Glutamatergic neuron (in vitro differentiated cells): Measurements from ENCODE around the gene CCR5AS.

ENCODE experiments used
- DNase-seq: peaks from one replicate; pipeline ENCODE4 v3.0.0; 2022
- H3K27ac Mint-ChIP-seq: one replicate; pipeline ENCODE4 v1.8.0; 2020; ENCODE audit warnings: mild to moderate bottlenecking, mixed read lengths, inconsistent platforms; ENCODE audit not compliant: unreplicated experiment
- H3K27me3 Mint-ChIP-seq: one replicate; pipeline ENCODE4 v1.8.0; 2020; ENCODE audit warnings: mild to moderate bottlenecking, moderate library complexity, mixed read lengths, inconsistent platforms; ENCODE audit not compliant: unreplicated experiment
- H3K36me3 Mint-ChIP-seq: one replicate; pipeline ENCODE4 v1.8.0; 2020; ENCODE audit warnings: mild to moderate bottlenecking, mixed read lengths, inconsistent platforms; ENCODE audit not compliant: unreplicated experiment
- H3K4me1 Mint-ChIP-seq: one replicate; pipeline ENCODE4 v1.8.0; 2020; ENCODE audit warnings: mild to moderate bottlenecking, low read depth, mixed read lengths, inconsistent platforms; ENCODE audit not compliant: unreplicated experiment
- H3K4me3 Mint-ChIP-seq: one replicate; pipeline ENCODE4 v1.8.0; 2020; ENCODE audit warnings: mild to moderate bottlenecking, mixed read lengths, inconsistent platforms; ENCODE audit not compliant: unreplicated experiment
- H3K9me3 Mint-ChIP-seq: one replicate; pipeline ENCODE4 v1.8.0; 2020; ENCODE audit warnings: mild to moderate bottlenecking, moderate library complexity, mixed read lengths, inconsistent platforms; ENCODE audit not compliant: unreplicated experiment
- TF ChIP-seq, protein P1 (sequence below): fragments of 200-600 bp; sonication (generic); IDR thresholded peaks from one replicate; pipeline ENCODE4 v1.5.0; 2021; ENCODE audit not compliant: partially characterized antibody, unreplicated experiment

Gene CCR5AS

DNA sequence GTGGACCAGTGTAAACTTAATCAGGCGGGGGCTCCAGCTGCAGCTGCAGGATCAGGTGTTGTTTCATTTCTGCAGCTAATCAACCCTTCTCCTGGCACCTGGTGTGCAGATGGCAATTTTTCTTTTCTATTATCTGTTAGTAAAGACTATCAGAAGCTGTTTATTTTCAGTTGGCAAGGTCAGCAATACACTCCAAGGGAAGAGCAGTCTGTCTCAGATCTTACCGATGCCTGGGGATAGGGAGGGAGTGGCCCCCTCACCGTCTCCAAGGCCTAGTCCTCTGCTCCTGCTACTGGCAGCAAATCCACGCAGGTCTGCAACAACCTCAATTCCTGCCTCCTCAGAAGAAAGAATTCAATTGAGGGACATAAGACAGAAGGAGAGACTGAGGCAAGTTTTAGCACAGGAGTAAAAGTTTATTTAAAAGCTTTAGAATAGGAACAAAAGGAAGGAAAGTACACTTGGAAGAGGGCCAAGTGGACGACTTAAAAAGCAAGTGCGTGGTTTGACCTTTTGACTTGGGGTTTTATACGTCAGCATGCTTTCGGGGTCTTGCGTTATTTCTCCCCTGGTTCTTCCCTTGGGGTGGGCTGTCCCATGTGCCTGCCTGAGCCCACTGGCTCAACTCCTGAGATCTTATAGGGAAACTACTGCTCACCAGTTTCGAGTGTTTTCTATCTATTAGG is 9.4 kb upstream of the CCR5AS start:
- Mint-ChIP-seq H3K4me3 (no peak overlapping the region), H3K36me3 (no peaks in the 10 kb centered on the region), H3K4me1 (no peaks in the 10 kb centered on the region), H3K27me3 (peaks cover 2% of the 10 kb centered on the region), H3K9me3 (peaks cover 2% of the 10 kb centered on the region), H3K27ac (no peak overlapping the region)
- DNase-seq: no peak
- TF ChIP-seq, protein P1, sequence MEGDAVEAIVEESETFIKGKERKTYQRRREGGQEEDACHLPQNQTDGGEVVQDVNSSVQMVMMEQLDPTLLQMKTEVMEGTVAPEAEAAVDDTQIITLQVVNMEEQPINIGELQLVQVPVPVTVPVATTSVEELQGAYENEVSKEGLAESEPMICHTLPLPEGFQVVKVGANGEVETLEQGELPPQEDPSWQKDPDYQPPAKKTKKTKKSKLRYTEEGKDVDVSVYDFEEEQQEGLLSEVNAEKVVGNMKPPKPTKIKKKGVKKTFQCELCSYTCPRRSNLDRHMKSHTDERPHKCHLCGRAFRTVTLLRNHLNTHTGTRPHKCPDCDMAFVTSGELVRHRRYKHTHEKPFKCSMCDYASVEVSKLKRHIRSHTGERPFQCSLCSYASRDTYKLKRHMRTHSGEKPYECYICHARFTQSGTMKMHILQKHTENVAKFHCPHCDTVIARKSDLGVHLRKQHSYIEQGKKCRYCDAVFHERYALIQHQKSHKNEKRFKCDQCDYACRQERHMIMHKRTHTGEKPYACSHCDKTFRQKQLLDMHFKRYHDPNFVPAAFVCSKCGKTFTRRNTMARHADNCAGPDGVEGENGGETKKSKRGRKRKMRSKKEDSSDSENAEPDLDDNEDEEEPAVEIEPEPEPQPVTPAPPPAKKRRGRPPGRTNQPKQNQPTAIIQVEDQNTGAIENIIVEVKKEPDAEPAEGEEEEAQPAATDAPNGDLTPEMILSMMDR: no peak

DNA sequence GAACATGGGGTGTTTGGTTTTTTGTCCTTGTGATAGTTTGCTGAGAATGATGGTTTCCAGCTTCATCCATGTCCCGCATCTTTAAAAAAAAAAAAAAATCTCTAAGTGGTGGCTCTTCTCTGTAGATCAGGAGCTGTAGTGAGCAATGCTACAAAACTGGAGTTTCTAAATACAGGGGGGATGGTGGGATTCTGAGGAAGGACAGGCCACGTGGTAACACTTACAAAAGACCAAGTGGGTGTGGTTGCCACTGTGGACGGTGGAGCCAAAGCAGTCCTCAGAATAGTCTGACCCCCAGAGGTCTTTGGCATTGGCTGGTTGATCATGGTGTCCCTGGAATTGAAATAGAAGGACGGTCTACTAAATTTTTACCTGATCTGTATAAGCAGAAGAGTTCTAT is 7.9 kb upstream of the CCR5AS start:
- H3K36me3 Mint-ChIP-seq: no peaks in the 10 kb centered on the region
- H3K4me1 Mint-ChIP-seq: peaks cover 3% of the 10 kb centered on the region
- H3K27ac Mint-ChIP-seq: no peak overlapping the region
- TF ChIP-seq, protein P1: no peak
- H3K4me3 Mint-ChIP-seq: no peak overlapping the region
- no peaks in the 10 kb centered on the region for H3K27me3 Mint-ChIP-seq
- DNase-seq: no peak
- H3K9me3 Mint-ChIP-seq: peaks cover 2% of the 10 kb centered on the region

DNA sequence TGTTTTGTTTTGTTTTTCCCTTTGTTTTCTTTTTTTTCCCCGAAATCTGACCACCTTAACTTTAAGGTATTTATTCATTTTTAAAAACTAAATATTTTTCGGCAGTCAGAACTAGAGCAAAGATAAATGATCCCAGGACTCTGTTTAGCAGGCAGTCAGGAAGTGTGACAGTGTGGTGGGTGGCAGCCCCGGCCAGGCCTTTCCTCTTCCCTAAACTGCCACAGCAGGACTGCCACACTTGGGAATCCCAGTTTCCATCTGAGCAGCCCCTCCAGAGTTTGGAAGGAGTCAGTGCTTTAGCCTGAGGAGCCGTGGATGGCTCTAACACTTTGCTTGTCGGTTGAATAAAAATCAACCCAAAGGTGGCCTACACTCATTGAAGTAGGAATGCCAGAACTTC is 7.1 kb upstream of the CCR5AS start:
- Mint-ChIP-seq H3K4me1 (peaks cover 3% of the 10 kb centered on the region), H3K27me3 (no peaks in the 10 kb centered on the region), H3K9me3 (peaks cover 2% of the 10 kb centered on the region), H3K36me3 (no peaks in the 10 kb centered on the region), H3K27ac (no peak overlapping the region), H3K4me3 (no peak overlapping the region)
- TF ChIP-seq, protein P1: no peak
- DNase-seq: no peak

DNA sequence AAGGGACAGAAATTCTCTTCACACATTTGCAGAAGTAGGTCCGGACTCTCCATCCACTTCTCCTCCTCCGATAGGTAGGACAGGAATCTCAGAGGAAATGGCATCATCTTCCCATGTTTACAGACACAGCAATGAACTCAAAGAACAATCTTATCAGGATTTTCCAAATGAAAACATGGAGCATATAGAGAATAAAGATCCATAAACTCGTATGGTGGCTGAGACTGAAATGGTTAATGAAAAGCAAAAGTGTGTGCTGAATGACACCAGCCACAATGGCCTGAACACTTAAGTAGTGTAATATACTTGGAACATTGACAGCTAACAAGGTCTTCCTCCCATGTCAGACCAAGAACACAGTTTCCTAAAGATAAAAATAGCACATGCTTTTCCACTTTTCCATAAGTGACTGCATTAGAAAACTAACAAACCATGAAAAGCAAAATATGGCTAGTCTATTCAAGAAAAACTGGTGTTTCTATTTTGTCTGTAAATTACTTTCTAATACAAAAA is 6.0 kb upstream of the CCR5AS start:
- DNase-seq: no peak
- Mint-ChIP-seq H3K9me3 (peaks cover 2% of the 10 kb centered on the region), H3K36me3 (no peaks in the 10 kb centered on the region), H3K4me1 (peaks cover 3% of the 10 kb centered on the region), H3K4me3 (no peak overlapping the region), H3K27ac (no peak overlapping the region), H3K27me3 (no peaks in the 10 kb centered on the region)
- TF ChIP-seq, protein P1: no peak

DNA sequence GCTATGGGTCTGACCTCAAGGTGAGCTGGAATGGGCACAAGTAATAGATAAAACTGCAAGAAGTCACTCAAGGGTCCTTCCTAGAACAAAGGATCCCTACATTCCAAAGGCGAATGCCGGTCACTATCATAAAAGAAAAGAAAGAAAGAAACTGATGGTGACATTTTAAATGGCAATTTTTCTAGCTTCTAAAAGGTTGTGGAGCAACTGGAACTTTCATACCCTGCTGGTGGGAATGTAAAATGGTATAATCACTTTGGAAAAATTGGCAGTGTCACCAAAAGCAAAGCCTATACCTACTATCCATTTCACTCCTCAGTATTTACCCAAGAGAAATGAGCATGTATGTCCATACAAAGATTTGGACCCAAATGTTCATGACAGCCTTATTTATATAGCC is 4.4 kb upstream of the CCR5AS start:
- H3K27me3 Mint-ChIP-seq: no peaks in the 10 kb centered on the region
- H3K36me3 Mint-ChIP-seq: no peaks in the 10 kb centered on the region
- H3K27ac Mint-ChIP-seq: no peak overlapping the region
- TF ChIP-seq, protein P1: no peak
- H3K4me3 Mint-ChIP-seq: no peak overlapping the region
- no peaks in the 10 kb centered on the region for H3K9me3 Mint-ChIP-seq
- DNase-seq: no peak
- H3K4me1 Mint-ChIP-seq: peaks cover 3% of the 10 kb centered on the region
